ENCODE results near the gene DTHD1. TPM values are rescaled to one million over a fixed set of nuclear protein-coding genes. Genes with fewer than 3 reads are reported as not detected.

The DTHD1 gene
- total RNA-seq, 1 donor from 2014 or later: not detected

- no peak for TF ChIP-seq CTCF (conservative IDR thresholded peaks at IDR 0.05; ENCODE audit: low read depth, low read length)
- no peak for DNase-seq (ENCODE audit: low read depth)
These were observed 19.7 kb downstream of the DTHD1 start for GRCh38 chr4:36301127-36301526.

GRCh38 chr4:36303426-36304137 is 22.2 kb downstream of the DTHD1 start:
- no peak for DNase-seq (ENCODE audit: low read depth)

More at GRCh38 chr4:36301127-36301526, 19.7 kb downstream of the DTHD1 start:
- H3K4me3 ChIP-seq (ENCODE audit: low read depth, low read length): no peak overlapping the region

GRCh38 chr4:36304138-36304681 is 22.8 kb downstream of the DTHD1 start:
- no peak overlapping the region for H3K4me3 ChIP-seq (ENCODE audit: low read depth, low read length)
- no peak for TF ChIP-seq CTCF (conservative IDR thresholded peaks at IDR 0.05; ENCODE audit: low read depth, low read length)
- no peak for DNase-seq (ENCODE audit: low read depth)

More at GRCh38 chr4:36303426-36304137, 22.2 kb downstream of the DTHD1 start:
- H3K4me3 ChIP-seq (ENCODE audit: low read depth, low read length): no peak overlapping the region
- TF ChIP-seq CTCF (conservative IDR thresholded peaks at IDR 0.05; ENCODE audit: low read depth, low read length): no peak

- no peak for DNase-seq (ENCODE audit: low read depth)
- TF ChIP-seq CTCF (conservative IDR thresholded peaks at IDR 0.05; ENCODE audit: low read depth, low read length): no peak
- H3K4me3 ChIP-seq (ENCODE audit: low read depth, low read length): no peak overlapping the region
These were observed 26.7 kb downstream of the DTHD1 start for GRCh38 chr4:36308150-36308549.

GRCh38 chr4:36310216-36310615 is 28.8 kb downstream of the DTHD1 start:
- TF ChIP-seq CTCF (conservative IDR thresholded peaks at IDR 0.05; ENCODE audit: low read depth, low read length): no peak
- no peak overlapping the region for H3K4me3 ChIP-seq (ENCODE audit: low read depth, low read length)
- DNase-seq (ENCODE audit: low read depth): no peak

- no peak for DNase-seq (ENCODE audit: low read depth)
- no peak for TF ChIP-seq CTCF (conservative IDR thresholded peaks at IDR 0.05; ENCODE audit: low read depth, low read length)
- H3K4me3 ChIP-seq (ENCODE audit: low read depth, low read length): no peak overlapping the region
These were observed 29.4 kb downstream of the DTHD1 start for GRCh38 chr4:36310793-36311192.

- TF ChIP-seq CTCF (conservative IDR thresholded peaks at IDR 0.05; ENCODE audit: low read depth, low read length): no peak
- DNase-seq (ENCODE audit: low read depth): no peak
- H3K4me3 ChIP-seq (ENCODE audit: low read depth, low read length): no peak overlapping the region
These were observed 31.1 kb downstream of the DTHD1 start for GRCh38 chr4:36312511-36312910.
